Kidney (tissue), 14 donors: ENCODE results near the gene PLEKHA8. TPM values are rescaled to one million over a fixed set of nuclear protein-coding genes. Genes with fewer than 3 reads are reported as not detected.
"Not testable (repeated sequence)": the region's sequence is repeated elsewhere in the genome, so short reads cannot be mapped to it uniquely, and the experiment has no call there.

ENCODE experiments used
- DNase-seq, 5 donors: peaks; one replicate each; pipeline ENCODE4 v3.0.0-alpha.2; 2013 to 2020
- FAIRE-seq: peaks from 2 replicates; lab custom pipeline; 2012; peaks lifted over from hg19 to GRCh38; lab: Jason Lieb, UNC
- H3K27ac ChIP-seq, 2 donors: one replicate each; pipeline ENCODE4 v1.7.0; 2013; ENCODE audit warnings: low read depth in 2 of 2, low read length in 2 of 2, inconsistent platforms in 1 of 2
- H3K27me3 ChIP-seq: one replicate; pipeline ENCODE4 v1.7.1; 2013; ENCODE audit warnings: low read length, inconsistent platforms; ENCODE audit not compliant: control insufficient read depth, insufficient read depth
- H3K36me3 ChIP-seq, 3 donors: one replicate each; pipeline versions ENCODE4 v1.7.0 to v1.7.1; 2013; ENCODE audit warnings: low read length in 3 of 3, control low read depth in 1 of 3, inconsistent platforms in 1 of 3; ENCODE audit not compliant: insufficient read depth in 3 of 3, control insufficient read depth in 2 of 3
- H3K4me1 ChIP-seq, 3 donors: one replicate each; pipeline versions ENCODE4 v1.7.0 to v1.7.1; 2013; ENCODE audit warnings: low read length in 3 of 3, inconsistent platforms in 1 of 3, low read depth in 1 of 3; ENCODE audit not compliant: control insufficient read depth in 2 of 3, insufficient read depth in 2 of 3
- H3K4me3 ChIP-seq, 3 donors: one replicate each; pipeline versions ENCODE4 v1.7.0 to v1.8.1; 2013; ENCODE audit warnings: low read length in 3 of 3, control low read depth in 1 of 3, inconsistent platforms in 1 of 3
- H3K9ac ChIP-seq, 3 donors: one replicate each; pipeline versions ENCODE4 v1.7.0 to v1.7.1; 2013; ENCODE audit warnings: low read length in 3 of 3, control low read depth in 1 of 3, inconsistent platforms in 1 of 3
- H3K9me3 ChIP-seq, 3 donors: one replicate each; pipeline versions ENCODE4 v1.7.0 to v1.7.1; 2013; ENCODE audit warnings: low read length in 3 of 3, control low read depth in 1 of 3, inconsistent platforms in 1 of 3; ENCODE audit not compliant: control insufficient read depth in 2 of 3, insufficient read depth in 1 of 3
- CTCF ChIP-seq: IDR thresholded peaks from 3 replicates; pipeline ENCODE4 v1.5.1; 2012; ENCODE audit warnings: mild to moderate bottlenecking, moderate library complexity, borderline replicate concordance; ENCODE audit not compliant: insufficient read depth; ENCODE audit errors: extremely low read depth
- intact Hi-C: fragments of 100-400 bp; cut with DNase I; formaldehyde crosslinking; loops from one replicate; pipeline ENCODE4 v1.11.1; 2022
- polyA plus RNA-seq: library from polyadenylated mRNA; stranded (reverse); fragments of 350-450 nt; fragmentation: Illumina TruSeq; extraction: RNeasy Lipid Tissue Mini Kit (QIAGEN cat#74804); gene quantifications from one replicate; pipeline ENCODE4 v1.2.3, GENCODE V29; 2014; ENCODE audit warnings: low read depth, low replicate concordance; ENCODE audit not compliant: insufficient read depth
- total RNA-seq: library from RNA; stranded (reverse); fragmentation: NEBNext Ultra II Directional; extraction: Animal tissue kit (Norgen Biotek cat#: 25700); gene quantifications from one replicate; pipeline ENCODE4 v1.2.1, GENCODE V29; 2021
- donor health status: control.
- donor health status: control.
- donor health status: control.
- donor health status: control.
- donor health status: control.
- donor health status: DM: yes; HTN: yes; CAD: no.
- donor health status: Normal renal cell carcinoma (clear cell type).

The PLEKHA8 gene
- total and polyA plus RNA-seq, 2 donors from 2014 or later = 4.8 to 8.5 TPM

GRCh38 chr7:30091987-30092386, 63.8 kb downstream of the PLEKHA8 start:
- DNase-seq = no peak
- no peaks in the 10 kb centered on the region for H3K9me3 ChIP-seq
- no peak overlapping the region for H3K9ac ChIP-seq
- no peak overlapping the region for H3K4me3 ChIP-seq
- H3K36me3 ChIP-seq = no peaks in the 10 kb centered on the region
- H3K27me3 ChIP-seq = no peaks in the 10 kb centered on the region
- no peaks in the 10 kb centered on the region for H3K4me1 ChIP-seq
- FAIRE-seq = no peak
- intact Hi-C loops = no loop called here
- TF ChIP-seq CTCF = no peak
- H3K27ac ChIP-seq = no peak overlapping the region

DNA sequence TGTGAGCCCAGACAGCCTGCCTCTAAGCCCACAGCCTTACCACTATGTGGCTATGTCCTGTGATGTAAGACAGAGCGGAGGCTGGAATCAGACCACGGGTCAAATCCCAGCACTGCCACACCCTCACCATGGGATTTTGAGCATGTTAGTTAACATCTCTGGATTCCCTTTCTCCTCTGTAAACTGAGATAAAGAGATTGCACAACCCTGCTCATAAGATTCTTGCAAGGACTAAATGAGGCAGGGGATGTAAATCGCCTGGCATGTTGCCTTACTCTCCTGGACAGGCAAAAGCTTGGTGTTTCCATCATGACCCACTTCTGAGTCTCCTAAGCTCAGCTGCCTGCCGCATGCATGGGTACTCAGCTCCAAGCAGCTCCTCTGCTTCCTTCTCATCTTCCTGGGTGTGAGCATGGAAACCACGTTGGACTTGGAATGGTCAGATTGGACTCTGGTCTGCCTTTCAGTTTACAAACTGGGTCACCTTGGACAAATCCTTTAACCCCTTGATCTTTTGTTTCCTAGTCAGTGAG, 65.3 kb downstream of the PLEKHA8 start:
- Histone ChIP-seq H3K27me3 (no peaks in the 10 kb centered on the region), H3K4me1 (no peaks in the 10 kb centered on the region), H3K27ac (no peak overlapping the region), H3K9ac (no peak overlapping the region), H3K9me3 (no peaks in the 10 kb centered on the region), H3K4me3 (no peak overlapping the region), H3K36me3 (no peaks in the 10 kb centered on the region)
- intact Hi-C loops = no loop called here
- FAIRE-seq (no peak), DNase-seq (no peak)
- no peak for TF ChIP-seq CTCF

DNA sequence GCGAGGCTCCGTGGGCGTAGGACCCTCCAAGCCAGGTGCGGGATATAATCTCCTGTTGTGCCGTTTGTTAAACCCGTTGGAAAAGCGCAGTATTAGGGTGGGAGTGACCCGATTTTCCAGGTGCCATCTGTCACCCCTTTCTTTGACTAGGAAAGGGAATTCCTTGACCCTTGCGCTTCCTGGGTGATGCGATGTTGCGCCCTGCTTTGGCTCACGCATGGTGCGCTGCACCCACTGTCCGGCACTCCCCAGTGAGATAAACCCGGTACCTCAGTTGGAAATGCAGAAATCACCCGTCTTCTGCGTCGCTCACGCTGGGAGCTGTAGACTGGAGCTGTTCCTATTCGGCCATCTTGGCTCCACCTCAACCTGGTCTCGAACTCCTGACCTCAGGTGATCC, 70.4 kb downstream of the PLEKHA8 start:
- H3K27me3 ChIP-seq, H3K36me3 ChIP-seq, H3K9me3 ChIP-seq, DNase-seq, H3K27ac ChIP-seq, H3K4me1 ChIP-seq, H3K9ac ChIP-seq, H3K4me3 ChIP-seq, FAIRE-seq, intact Hi-C loops: not testable (repeated sequence)

DNA sequence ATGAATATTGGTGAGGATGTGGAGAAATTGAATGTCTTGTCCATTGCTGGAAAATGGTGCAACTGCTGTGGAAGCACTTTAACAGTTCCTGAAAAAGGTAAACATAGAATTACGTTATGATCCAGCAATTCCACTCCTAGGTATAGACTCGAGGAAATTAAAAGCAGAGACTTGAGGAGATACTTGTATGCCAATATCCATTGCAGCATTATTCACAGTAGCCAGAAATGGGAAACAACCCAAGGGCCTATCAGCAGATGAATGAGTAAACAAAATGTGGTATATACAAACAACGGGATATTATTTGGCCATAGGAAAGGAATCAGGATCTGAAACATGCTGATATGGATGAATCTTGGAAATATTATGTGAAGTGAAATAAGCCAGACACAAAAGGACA, 74.1 kb downstream of the PLEKHA8 start:
- Histone ChIP-seq H3K9ac (no peak overlapping the region), H3K27me3 (no peaks in the 10 kb centered on the region), H3K4me3 (no peak overlapping the region), H3K4me1 (no peaks in the 10 kb centered on the region), H3K9me3 (no peaks in the 10 kb centered on the region), H3K27ac (no peak overlapping the region), H3K36me3 (no peaks in the 10 kb centered on the region)
- DNase-seq (no peak), FAIRE-seq (no peak)
- intact Hi-C loops = no loop called here
- TF ChIP-seq CTCF = no peak
